Activated CD8-positive, alpha-beta memory T cell treated with anti-CD3 and anti-CD28 coated beads, Interleukin-2, amount 50 U/mL, for 48 hours (primary cell): ENCODE results near the gene CNNM2.
"Not testable (repeated sequence)": the region's sequence is repeated elsewhere in the genome, so short reads cannot be mapped to it uniquely, and the experiment has no call there.

Experiments
- DNase-seq: peaks from one replicate; pipeline ENCODE4 v3.0.0-alpha.2; 2020

Gene CNNM2

DNA sequence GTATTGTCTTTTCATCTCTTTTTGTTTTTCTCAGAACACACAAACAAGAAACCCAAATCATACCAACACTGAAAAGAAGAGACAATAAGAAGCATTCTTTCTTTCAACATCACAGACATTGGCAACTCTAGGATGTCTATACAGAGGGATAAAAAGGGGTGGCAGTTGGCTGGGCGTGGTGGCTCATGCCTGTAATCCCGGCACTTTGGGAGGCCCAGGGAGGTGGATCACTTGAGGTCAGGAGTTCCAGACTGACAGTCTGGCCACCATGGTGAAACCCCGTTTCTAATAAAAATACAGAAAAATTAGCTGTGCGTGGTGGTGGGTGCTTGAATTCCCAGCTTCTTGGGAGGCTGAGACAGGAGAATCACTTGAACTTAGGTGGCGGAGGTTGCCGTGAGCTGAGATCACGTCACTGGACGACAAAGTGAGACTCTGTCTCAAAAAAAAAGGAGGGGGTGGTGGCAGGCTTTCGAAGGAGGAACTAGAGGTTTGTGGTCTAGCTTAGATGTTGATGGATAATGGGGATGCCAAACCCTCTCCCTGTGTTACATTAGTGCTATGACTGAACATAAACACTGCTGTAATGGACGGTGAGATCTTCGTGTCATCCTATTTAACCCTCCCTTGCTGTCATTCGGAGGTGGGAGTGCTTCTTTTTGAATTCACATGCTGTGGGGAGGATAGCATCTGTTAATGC, 9.4 kb downstream of the CNNM2 start:
- no peak for DNase-seq

DNA sequence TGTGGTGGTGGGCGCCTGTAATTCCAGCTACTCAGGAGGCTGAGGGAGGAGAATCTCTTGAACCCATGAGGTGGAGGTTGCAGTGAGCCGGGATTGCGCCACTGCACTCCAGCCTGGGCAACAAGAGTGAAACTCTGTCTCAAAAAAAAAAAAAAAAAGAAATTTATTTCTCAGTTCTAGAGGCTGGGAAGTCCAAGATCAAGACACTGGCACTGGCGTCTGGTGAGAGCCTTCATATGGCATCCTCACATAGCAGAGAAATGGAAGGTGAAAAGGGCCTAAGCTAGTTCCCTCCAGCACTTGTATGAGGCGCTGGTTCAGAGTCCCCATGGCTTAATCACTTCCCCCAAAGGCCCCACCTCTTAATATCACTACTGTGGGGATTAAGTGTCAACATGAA, 10.3 kb downstream of the CNNM2 start:
- not testable (repeated sequence) for DNase-seq

DNA sequence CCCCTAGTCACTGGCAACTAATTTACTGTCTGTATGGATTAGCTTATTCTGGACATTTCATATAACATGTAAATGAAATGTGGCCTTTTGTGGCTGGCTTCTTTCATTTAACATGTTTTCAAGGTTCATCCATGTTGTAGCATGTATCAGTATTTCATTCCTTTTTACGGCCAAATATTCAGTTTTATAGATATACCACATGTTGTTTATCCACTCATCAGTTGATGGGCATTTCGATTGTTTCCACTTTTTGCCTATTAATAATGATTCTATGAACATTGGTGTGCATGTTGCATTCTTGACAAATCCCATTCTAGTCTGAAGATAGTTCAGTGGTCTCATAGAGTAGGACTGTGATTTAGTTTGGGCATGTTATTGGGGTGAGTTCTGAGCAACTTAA, 12.6 kb downstream of the CNNM2 start:
- DNase-seq: no peak

DNA sequence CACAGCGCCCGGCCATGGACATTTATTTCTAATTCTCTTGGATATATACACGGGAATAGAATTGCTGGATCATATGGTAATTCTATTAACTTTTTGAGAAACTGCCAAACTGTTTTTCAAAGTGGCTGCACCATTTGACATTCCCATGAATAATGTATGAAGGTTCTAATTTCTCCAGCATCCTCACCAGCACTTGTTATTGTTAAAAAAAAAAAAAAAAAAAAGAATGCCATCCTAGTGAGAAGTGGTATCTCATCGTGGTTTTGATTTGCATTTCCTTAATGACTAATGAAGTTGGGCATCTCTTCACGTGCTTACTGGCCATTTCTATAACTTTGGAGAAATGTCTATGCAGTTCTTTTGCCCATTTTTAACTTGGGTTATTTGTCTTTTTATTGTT, 13.5 kb downstream of the CNNM2 start:
- no peak for DNase-seq

DNA sequence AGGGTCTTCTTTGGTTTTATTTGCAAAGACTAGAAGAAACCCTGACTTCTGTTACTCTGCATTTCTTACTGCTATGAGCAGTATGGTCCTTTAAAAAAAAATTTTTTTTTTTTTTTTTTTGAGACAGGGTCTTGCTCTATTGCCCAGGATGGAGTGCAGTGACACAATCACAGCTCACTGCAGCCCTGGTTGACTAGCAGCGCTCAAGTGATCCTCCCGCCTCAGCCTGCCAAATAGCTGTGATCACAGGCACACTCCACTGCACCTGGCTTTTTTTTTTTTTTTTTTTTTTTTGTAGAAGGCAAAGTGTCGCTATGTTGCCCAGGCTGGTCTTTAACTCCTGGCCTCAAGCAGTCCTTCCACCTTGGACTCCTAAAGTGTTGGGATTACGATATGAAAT, 17.4 kb downstream of the CNNM2 start:
- no peak for DNase-seq

DNA sequence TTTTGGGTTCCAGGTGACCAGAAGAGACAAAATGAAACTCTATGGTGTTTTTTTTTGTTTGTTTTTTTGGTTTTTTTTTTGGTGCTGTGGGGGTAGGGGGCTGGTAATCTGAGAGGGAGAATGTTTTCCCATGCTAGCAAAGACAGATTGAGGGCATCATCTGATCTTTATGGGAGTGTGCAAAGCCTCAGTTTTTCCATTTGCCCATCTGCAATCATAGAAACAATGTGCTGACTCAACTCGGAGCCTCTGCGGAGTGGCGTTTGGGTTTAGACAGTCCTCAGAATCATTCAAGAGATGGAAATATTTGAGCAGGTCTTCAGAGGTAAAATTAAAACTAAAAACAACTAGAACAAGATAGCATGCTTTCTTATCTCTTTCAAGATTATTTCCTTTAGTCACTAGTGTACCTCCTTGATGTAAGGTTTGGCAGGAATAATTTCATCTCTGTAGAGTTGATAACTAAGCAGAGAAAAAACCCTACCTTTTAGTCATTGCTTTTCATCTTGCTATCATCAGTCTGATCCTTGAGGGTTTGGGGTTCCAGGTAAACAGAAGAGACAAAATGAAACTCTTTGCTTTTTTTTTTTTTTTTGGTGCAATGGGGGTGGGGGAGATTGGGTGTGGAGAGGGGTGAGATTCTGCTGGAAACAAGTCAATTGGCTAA, 18.0 kb downstream of the CNNM2 start:
- DNase-seq: no peak

DNA sequence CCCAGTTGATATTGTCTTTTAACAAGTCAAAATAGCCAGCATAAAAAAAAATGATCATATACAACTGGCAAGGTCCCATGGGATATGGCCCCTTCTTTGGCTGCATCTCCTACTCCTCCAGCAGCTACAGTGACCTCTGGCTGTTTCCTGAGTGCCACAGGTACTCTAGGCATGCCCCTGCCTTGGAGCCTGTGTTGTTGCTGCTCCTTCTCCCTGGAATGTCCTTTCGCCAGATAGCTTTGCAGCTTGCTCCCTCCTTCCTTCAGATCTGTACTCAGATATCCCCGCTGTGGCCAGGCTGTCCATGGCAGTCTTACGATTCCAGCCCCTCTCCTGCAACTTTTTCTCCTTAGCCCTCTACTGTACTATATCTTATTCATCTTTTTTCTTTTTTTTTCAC, 23.3 kb downstream of the CNNM2 start:
- no peak for DNase-seq

DNA sequence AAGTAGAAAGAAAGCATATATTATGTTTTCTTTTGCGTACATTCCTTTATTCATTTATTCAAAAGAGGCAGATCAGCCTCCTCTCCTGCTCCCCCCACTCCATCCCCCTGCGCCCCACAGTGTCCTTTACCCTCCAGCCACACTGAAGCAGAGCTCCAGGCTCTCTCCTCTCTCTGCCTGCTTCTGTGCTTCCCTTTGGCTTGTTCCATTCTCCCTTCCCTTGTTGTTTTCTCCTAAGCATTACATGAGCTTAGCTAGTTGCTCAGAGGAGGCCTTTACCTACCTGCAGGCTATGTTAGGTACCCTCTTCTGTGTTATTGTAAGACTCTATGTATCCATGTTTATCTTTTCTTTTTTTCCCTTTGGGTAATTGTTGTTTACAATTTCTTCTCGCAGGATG, 27.4 kb downstream of the CNNM2 start:
- no peak for DNase-seq

DNA sequence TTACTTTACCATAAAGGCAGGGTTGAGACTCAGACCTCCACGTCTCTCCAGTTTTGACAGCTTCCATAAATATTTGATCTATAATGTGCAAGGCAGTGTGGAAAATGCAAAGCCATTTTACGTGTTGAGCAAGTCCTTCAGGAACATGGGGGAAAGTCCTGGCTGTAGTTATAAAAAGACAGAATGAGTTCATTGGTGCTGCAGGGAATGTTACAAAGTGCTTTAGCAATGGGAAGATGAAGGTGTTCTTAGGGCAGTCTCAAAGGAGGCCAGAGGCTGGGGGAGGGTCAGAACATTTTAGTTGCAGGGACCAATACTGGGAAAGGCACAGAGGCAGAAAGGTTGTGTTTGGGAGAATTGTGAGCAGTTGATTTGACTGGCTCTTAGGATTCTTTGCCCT, 27.9 kb downstream of the CNNM2 start:
- no peak for DNase-seq

DNA sequence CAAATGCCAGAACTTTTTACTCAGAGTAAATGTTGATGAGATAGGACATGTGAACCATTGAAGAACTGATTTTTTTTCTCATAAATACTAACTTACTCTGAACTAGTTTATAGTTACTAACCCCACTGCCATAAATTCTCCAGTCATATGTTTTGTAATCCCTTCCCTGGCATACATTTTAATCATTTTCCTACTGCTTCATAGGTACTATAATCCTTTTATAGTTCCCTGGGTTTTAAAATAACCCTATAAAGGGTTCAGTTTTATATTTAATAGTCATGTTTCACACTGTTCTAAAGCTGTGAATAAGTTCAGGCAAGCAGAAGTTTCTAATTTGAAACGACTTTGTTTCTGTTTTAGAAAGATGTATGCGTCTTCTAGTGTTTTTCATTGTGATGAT, 28.9 kb downstream of the CNNM2 start:
- DNase-seq: no peak

DNA sequence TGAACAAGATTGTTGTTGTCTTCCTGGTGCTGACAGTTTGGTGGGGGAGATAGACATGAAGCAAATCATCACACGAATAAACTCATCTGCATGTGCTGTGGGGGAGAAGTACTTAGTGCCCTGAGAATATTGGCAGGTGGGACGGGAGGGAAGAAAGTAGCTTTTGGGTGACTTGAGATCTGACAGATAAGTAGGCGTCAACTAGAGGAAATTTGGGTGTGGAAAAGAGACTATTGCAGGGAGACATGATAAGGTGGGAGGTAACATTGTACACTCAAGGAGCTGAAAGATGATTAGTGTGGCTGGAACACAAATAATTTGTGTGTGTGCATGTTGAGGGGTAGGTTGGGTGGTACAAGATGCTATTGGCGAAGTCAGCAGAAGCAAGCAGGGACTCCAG, 30.1 kb downstream of the CNNM2 start:
- DNase-seq: no peak

DNA sequence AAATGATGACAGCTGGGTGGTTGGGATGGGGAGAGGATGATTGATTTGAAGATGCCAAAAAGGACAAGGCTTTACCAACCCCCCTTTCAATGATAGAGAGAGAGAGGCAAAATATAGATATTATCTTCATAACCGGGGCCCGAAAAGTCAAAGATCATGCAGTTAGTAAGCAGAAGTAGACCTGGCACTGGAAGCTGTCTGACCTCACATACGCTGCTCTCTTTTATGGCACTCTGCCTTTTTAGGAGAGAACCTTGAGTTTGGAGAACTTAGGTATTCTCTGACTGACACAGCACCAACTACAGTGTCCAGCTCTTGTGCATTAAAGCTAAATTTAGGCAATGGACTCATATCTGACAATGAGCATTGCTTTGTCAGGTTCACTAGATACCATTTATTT, 30.7 kb downstream of the CNNM2 start:
- no peak for DNase-seq

DNA sequence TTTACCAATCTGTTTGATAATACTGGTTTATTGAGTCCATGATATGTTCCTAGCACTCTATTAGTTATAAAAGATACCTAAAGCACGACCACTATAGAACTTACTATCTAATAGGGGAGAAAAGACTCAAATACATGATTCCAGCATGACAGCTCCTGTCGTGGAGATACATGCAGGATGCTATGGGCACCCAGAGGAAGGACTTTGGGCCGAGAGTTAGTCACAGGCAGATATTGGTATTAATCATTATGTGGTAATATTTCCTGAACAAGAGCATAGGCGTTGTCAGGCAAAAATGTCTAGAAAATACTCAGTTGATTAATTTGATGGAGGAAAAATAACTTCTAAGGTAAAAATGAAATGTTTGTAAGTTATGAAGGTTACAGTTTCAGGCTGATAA, 31.8 kb downstream of the CNNM2 start:
- DNase-seq: no peak

DNA sequence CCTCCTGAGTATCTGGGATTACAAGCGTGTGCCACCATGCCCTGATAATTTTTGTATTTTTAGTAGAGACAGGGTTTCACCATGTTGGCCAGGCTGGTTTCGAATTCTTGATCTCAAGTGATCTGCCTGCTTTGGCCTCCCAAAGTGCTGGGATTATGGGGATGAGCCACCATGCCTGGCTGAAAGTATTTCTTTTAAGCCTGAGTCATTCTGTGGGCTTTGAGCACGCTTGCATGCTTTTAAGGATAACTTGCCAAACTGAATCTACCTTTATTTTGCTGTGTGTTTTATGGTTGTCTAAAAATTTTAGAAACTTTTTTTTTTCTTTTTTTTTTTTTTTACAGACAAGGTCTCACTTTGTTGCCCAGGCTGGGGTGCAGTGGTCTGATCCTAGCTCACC, 33.2 kb downstream of the CNNM2 start:
- no peak for DNase-seq

DNA sequence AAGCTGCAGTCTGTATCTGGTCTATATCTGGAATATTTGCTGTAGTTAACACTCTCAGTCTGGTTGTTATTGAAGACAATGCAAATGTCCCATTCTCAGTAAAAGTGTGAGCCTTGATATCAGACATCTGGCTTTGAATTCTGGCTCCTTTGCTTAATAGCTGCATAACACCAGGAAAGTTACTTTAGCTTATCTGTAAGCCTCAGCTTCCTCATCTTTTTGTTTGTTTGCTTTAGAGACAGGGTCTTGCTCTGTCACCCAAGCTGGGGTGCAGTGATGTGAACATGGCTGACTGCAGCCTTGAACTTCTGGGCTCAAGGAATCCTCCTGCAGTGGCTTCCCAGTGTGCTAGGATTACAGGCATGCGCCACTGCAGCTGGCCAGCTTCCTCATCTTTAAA, 41.3 kb downstream of the CNNM2 start:
- no peak for DNase-seq

DNA sequence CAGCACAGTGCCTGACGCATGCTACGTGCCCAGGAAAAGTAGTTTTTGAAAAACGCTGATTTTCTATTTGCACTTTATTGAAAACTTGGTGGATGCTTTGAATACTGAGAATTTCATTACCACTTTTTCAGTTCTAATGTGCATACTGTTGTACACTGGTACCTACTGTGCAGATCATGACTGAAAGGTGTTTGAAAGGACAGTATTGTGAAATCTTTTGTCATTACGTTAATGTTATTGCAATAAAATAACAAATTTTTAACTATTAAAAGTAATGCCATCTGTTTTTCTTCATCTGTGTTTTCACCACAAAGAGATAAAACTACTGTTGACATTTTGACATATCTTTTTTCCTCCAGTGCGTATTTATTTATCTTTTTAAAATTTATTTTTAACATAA, 42.1 kb downstream of the CNNM2 start:
- no peak for DNase-seq

DNA sequence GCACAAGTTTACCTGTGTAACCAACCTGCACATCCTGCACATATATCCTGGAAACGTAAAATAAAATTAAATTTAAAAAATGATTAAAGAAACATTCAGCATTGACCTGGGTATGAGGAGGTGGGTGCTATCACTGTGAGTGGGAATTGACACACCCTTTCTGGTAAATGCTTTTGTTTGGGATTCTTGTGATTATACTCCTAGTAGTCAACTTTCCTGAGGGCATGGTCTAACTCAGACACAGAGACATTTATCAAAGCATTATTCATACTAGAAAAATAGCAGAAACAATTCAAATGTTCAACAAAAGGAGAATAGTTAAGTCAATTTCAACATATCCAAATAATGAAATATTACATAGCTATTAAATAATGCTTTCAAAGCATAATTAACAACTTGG, 44.2 kb downstream of the CNNM2 start:
- no peak for DNase-seq

DNA sequence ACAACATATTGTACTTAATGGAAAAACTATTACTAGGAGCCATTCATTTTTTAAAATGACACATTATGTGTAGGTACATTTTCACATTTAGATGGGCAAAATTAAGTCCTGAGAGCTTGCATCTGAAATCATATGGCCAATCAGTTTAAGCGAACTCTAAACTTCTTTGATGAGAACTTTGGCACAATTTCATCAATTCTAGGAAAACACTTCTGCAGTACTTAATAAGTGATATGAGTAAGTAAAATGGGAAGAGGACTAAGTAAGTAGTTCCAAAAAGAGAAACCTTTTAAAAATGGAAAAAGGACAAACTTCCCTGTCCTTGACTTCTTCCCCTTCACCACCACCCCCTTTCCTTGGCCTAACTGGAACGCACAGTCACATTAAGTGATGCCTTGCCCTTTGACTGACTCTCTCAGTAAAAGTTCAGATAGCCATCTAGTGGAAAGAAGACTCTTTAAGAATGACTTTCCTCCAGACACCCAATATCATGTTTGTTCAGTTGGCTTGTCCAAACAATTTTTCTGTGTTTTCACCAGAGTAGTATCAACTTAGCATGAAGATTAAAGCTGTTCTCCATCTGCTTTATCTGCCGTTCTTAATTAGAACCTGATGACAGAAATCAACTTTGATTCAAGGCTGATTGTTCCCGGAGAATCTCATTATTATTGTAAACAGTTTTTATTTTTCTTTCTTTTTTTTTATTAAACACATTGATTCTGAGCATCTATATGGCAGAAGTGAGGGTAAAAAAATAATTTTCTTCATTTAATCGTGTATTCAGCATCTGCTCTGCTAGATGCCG, 45.1 kb downstream of the CNNM2 start:
- no peak for DNase-seq

DNA sequence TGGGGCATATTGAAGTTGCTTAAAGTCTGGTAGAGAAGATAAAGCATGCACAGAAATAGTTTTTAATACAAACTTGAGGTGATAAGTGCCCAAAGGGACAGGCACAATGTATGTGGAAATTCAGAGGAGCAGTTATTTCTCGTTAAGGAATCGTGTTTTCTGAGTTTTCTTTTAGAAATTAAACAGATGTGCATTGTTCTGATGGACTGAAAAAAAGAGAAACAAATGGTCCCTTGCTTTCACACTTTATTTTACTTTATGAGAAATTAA, 45.6 kb downstream of the CNNM2 start:
- no peak for DNase-seq

DNA sequence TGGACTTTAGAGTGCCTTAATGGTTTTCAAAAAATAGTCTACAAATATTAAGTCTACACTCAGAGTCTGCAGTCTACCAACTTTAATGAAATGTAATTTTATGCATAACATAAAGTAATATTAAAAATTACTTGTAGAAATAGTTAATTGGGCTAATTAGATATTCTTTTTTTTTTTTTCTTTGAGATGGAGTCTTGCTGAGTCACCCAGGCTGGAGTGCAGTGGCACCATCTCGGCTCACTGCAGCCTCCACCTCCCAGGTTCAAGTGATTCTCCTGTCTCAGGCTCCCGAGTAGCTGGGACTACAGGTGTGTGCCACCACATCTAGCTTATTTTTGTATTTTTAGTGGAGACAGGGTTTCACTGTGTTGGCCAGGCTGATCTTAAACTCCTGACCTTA, 46.0 kb downstream of the CNNM2 start:
- DNase-seq: not testable (repeated sequence)

DNA sequence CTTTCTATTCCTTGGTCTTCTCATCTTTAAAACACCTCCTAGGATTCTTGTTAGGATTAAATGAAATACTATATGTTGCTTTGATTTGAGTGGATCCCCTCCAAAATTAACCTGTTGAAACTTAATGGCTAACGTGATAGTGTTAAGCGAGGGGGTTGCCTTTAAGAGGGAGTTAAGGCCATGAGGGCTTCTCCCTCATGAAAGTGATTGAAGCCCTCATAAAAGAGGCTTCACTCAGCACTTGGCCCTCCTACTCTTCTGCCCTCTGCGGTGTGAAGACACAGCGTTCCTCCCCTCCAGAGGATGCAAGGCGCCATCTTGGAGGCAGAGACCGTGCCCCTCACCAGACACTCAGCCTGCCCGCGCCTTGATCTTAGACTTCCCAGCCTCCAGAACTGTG, 46.6 kb downstream of the CNNM2 start:
- DNase-seq: no peak

DNA sequence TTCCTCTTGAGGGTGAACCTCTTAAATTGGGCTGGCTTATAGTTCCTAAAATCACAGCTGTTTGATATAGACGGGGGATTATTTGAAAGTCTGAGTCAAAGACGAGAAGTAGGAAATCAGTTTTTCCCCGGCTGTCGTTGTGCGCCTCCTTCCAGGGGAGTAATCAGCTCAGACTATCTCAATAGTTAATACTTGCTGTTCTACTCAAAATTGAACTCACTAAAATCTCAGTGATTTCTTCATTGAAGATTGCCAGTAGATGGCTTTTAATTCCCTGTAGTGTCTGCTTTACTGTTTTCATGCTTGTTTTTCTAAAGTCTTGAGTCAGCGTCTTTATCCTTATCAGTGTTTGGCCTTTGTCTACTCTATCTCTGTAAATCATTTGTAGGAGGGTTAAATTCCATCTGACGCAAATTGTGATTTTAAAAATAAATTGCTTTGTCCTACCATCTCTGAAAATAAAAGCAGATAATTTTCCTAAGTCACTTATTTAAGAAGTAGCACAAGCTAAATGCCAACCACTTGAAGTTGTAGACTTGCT, 47.3 kb downstream of the CNNM2 start:
- DNase-seq: no peak

DNA sequence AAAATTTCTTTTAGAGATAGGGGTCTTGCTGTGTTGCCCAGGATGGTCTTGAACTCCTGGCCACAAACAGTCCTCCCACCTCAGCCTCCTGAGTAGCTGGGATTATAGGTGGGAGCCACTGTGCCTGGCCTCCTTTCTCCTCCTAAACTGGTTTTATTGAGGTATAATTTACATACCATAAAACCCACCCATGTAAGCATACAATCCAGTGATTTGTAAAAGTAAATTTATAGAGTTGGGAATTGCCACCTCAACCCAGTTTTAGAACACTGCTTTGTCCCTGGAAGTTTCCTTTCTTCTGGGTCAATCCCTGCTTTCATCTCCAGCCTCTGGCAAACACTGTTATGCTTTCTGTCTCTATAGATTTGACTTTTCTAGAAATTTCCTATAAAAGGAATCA, 49.0 kb downstream of the CNNM2 start:
- no peak for DNase-seq
